GM20431 (cell line): ENCODE data around the gene ATRN.
"Not testable (repeated sequence)": the region's sequence is repeated elsewhere in the genome, so short reads cannot be mapped to it uniquely, and the experiment has no call there.

Experiments used
- in situ Hi-C: fragments of 300-500 bp; cut with MseI, MboI; formaldehyde crosslinking; loops from one replicate; pipeline ENCODE4 v1.15.0; 2020; ENCODE audit warnings: low sequenced_read_pairs; ENCODE audit not compliant: unreplicated experiment

The ATRN gene

GRCh38 chr20:3470627-3471396, at the start of gene ATRN:
TSS of gene ATRN (plus strand) at chr20:3471018. CDS start at chr20:3471108, 90 bp downstream.
- in situ Hi-C loops, result no loop called here

DNA sequence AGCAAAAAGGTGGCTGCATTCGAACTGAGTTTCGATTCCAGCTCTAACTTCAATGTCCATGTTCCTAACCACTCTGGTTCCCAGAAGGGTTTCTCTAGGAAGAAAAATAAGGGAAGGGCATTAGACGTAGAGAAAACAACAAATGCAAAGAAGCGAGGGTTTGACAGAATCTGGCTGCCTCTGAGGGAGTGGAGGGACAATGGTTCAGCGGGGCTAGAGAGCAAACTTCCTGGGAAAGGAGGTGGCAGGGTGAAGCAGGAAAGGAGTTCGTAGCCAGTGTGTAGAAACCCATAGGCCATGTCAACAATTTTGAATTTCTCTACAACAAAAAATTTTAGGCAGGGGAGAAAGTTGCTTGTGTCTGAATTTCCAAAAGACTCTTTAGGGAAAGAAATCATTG, 48.8 kb upstream of the ATRN start:
- in situ Hi-C loops, result no loop called here

DNA sequence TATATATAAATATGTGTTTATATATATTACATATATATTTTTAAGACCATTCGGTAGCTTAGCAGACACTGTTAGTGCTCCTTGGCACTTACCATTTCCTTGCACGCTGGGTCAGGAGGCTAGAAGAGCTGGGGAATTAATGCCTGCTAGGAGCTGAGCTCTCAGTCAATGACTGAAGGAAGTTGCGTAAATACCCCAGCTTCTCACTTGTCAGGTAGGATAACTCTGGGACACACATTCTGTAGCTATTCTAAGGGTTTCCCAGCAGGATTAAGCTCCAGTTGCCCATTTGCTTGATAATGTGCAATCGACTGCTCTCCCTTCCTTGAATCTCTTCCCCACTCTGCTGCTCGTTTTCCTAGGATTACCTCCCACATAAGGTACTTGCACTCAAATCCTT, 47.7 kb upstream of the ATRN start:
- in situ Hi-C loops, result no loop called here

GRCh38 chr20:3426766-3427165, 44.1 kb upstream of the ATRN start:
- in situ Hi-C loops, result not testable (repeated sequence)

DNA sequence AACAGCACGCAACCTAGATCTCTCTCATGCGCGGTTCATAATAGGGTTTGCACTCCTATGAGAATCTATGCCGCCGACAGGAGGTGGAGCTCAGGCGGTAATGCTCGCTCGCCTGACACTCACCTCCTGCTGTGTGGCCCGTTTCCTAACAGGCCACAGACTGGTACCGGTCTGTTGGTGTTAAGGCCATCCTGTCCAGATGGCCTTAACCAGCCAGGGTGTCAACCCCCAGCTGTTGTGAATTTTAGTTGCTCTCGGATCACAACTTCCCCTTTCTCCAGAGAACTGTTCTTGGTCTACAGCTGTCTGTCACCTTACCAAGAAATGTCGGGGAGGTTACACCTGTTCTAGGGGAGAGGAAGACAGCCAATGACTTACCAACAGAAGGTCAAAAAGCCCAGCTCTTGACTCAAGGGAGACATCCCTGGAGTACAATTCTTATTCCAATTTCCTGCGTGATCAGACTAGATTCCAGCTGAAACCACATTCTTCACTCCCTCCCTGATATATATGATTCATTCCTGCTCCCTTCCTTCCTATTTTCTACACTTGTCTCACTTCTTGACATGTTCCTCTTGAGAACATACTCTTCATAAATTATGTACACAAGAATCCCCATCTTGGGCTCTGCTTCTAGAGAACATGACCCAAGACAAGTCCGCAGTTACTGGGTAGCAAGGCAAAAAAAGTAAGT, 40.3 kb upstream of the ATRN start:
- in situ Hi-C loops, result no loop called here

DNA sequence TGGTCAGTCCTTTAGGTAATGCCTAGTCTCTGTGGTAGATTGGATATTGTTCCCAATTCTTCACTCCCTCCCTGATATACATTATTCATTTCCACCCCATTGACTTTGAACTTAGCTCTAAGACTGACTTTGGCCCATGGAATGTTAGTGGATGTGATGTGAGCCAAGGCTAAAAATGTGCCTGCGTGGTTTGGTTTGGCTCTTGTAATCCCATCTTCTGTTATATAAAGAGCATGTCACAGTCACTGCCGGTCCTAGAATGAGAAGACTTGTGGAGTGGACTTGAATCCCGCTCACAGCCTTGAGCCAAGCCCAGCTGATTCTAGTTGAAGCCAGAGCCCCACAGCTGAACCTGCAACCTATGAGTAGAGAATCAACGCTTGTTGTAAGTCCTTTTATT, 39.7 kb upstream of the ATRN start:
- in situ Hi-C loops, result no loop called here

- in situ Hi-C loops, result no loop called here
Observed at GRCh38 chr20:3432844-3433243, 38.0 kb upstream of the ATRN start.

DNA sequence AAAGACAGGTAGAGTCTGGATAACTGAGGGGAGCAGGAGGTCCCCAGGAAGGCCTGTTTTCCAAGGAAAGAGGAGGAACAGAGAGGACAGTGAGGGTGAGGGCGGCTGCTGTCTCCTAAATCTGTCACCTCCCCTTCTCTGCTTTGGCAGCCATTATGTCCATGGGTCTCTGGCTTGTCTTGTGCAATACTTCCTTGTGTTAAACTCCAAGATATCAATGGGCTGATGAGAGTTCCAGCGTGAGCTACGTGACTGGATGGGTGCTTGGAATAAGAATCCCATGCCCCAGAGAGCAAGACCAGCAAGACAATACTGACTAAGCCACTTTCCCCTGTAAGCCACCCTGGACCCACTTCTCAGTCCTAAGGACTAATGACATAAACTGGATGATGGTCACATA, 37.1 kb upstream of the ATRN start:
- in situ Hi-C loops, result no loop called here

GRCh38 chr20:3434232-3434631, 36.6 kb upstream of the ATRN start:
- in situ Hi-C loops, result no loop called here

- in situ Hi-C loops, result no loop called here
Observed at GRCh38 chr20:3436864-3437574, 33.8 kb upstream of the ATRN start.

GRCh38 chr20:3446779-3447178, 24.0 kb upstream of the ATRN start:
- in situ Hi-C loops, result no loop called here

DNA sequence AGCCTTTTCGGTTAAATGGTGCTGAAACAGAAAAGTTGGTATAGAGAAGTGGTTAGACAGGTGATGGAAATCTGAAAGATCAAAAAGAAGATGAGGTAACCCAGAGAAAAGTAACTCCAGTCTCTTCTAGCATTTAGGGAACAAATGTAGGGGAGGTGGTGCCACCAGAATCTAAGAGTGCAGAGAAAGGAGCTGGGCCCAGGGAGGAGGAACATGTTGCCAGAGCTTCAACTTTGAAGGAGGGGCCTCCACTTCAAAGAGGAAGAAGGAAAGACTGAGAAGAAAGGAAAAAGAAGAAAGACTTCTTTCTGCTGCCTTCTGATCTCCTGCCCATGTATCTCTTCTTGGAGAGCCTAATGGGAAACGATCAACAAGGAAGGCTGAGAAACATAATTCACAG, 23.5 kb upstream of the ATRN start:
- in situ Hi-C loops, result no loop called here

DNA sequence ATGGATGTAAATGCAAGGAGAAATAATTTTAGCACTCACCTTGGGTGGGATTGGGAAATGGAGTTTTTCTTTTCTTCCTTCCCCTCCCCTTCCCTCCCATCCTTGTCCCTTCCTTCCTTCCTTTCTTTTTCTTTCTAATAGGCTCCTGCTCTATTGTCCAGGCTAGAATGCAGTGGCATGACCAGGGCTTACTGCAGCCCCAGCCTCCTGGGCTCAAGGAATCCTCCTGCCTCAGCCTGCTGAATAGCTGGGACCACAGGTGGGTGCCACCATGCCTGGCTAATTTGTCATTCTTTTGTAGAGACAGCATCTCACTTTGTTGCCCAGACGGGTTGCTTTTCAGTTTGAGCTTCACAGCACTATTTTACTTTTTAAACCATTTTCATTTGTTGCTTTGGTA, 21.5 kb upstream of the ATRN start:
- in situ Hi-C loops, result no loop called here

- in situ Hi-C loops, result no loop called here
Observed at GRCh38 chr20:3452136-3452535, 18.7 kb upstream of the ATRN start.

DNA sequence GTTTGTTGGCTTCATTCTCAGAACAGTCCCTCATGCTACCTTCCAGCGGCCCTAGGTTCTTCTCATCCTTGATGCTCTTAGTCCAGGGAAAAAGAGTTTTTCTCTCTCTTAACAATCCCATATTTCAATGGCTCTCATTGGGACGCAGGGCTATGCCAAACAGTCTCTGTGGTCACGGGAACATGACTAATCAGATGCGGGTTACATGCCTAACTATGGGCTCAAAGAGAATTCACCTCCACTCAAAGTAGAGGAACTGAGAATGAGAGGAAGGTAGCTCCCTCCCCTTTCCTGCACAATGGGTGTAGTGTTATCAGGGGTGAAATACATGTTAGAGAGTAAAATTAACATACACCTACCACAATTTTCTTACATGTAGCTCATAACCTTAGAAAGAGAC, 18.1 kb upstream of the ATRN start:
- in situ Hi-C loops, result no loop called here

- in situ Hi-C loops, result no loop called here
Observed at GRCh38 chr20:3454831-3455230, 16.0 kb upstream of the ATRN start.

DNA sequence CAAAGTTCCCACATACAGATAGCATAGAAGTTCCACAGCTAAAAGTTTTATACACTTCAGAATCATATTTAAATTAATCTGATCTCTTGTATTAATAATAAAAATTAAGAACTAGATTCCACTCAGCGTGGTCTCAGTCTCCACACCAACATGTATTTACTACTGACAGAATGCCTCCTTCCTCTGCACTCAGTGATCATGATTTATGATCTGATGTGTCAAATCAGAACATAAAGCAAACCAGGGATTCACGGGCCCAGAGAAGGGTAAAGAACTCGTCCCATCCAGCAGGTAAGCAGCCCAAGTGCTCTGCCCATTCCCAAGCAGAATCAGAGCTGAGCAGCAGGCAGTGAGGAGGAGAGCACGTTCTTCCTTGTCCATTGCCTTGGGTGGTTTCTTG, 14.2 kb upstream of the ATRN start:
- in situ Hi-C loops, result no loop called here

GRCh38 chr20:3459881-3460307, 10.9 kb upstream of the ATRN start:
- in situ Hi-C loops, result no loop called here

GRCh38 chr20:3461211-3461771, 9.5 kb upstream of the ATRN start:
- in situ Hi-C loops, result no loop called here

GRCh38 chr20:3461911-3462677, 8.7 kb upstream of the ATRN start:
- in situ Hi-C loops, result no loop called here
